Suprapubic skin (tissue), 3 donors: Measurements from ENCODE around the gene WDR27.

ENCODE experiments used
- CTCF ChIP-seq, 2 donors: fragments of 200-600 bp in 1 of 2; fragments of 450-650 bp in 1 of 2; sonication (generic) in 1 of 2; IDR thresholded peaks; one replicate each; pipeline ENCODE4 v1.5.1; 2016 to 2019; ENCODE audit warnings: antibody characterized with exemption in 2 of 2, mild to moderate bottlenecking in 1 of 2, moderate library complexity in 1 of 2
- POLR2A ChIP-seq, 2 donors: fragments of 450-650 bp; IDR thresholded peaks; one replicate each; pipeline ENCODE4 v1.6.1; 2017; ENCODE audit warnings: antibody characterized with exemption in 2 of 2, mild to moderate bottlenecking in 2 of 2, moderate library complexity in 2 of 2

GRCh38 chr6:169556758-169557548, 144.9 kb downstream of the WDR27 start:
- TF ChIP-seq POLR2A (IDR thresholded peaks at IDR 0.05) (no peak), CTCF (IDR thresholded peaks at IDR 0.05) (no peak)
